LNCaP clone FGC (cell line): ENCODE data around the gene STH.

Experiments used
- DNase-seq: peaks from one replicate; pipeline ENCODE4 v3.0.0-alpha.2; 2011; ENCODE audit warnings: low read depth
- H3K4me3 ChIP-seq: 2 replicates; pipeline ENCODE4 v1.5.1; 2011; ENCODE audit warnings: mild to moderate bottlenecking, low read depth, low read length, control low read depth
- TF ChIP-seq, protein P1 (sequence below): IDR thresholded peaks from 2 replicates; pipeline ENCODE4 v1.5.1; 2012; ENCODE audit warnings: mild to moderate bottlenecking; ENCODE audit not compliant: control insufficient read depth, insufficient read depth; ENCODE audit errors: extremely low read depth

Gene STH

DNA sequence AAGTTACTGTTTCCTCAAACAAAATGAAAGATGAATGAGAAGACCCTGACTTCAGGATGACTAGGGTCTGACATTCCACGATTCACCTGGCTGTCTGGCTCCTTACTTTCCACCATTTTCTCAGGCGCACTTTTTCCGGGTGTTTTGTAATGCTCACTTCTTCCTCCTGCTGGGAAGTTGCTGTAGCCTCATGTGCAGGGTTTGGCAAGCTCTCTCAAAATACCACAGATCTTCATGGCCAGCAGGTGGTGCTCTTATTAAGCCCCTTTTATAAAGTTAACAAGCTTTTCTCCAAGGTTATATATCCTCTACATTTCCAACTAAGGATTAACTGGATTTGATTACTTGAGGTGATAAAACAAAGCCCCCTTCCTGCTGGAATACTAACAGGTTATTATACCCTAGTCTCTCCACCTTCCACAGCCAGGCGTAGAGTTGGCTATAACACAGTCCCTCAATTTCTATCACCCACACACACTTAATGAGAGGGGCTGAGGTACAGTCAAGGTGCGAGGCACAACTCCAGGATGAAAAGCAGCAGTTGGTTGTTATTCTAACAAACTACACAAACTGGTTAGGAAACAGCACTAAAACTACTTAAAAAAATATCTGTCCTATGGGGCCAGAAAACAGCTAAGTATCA is 45.4 kb downstream of the STH start:
- no peak overlapping the region for H3K4me3 ChIP-seq
- peak; percentile 94 for DNase-seq
- TF ChIP-seq, protein P1, sequence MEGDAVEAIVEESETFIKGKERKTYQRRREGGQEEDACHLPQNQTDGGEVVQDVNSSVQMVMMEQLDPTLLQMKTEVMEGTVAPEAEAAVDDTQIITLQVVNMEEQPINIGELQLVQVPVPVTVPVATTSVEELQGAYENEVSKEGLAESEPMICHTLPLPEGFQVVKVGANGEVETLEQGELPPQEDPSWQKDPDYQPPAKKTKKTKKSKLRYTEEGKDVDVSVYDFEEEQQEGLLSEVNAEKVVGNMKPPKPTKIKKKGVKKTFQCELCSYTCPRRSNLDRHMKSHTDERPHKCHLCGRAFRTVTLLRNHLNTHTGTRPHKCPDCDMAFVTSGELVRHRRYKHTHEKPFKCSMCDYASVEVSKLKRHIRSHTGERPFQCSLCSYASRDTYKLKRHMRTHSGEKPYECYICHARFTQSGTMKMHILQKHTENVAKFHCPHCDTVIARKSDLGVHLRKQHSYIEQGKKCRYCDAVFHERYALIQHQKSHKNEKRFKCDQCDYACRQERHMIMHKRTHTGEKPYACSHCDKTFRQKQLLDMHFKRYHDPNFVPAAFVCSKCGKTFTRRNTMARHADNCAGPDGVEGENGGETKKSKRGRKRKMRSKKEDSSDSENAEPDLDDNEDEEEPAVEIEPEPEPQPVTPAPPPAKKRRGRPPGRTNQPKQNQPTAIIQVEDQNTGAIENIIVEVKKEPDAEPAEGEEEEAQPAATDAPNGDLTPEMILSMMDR: peak; percentile 90

DNA sequence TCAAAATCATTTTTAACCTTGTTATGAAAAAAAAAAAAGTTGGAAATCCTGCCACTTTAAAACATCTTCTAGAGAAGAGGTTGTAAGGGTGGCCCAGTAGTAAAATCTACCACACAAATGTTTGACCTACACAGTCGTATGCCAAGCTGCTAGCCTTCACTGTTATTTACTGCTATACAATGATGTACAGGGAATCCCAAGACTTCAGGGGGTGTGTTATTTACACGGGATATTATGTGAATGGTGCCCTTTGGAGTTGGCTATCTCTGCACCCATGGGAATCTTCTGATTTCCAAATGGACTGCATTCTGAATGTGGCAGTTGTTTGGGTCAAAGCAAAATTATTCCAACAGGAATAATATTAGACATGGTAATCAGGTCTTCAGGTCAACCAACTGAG is 45.9 kb downstream of the STH start:
- H3K4me3 ChIP-seq: no peak overlapping the region
- no peak for DNase-seq
- TF ChIP-seq, protein P1: no peak

DNA sequence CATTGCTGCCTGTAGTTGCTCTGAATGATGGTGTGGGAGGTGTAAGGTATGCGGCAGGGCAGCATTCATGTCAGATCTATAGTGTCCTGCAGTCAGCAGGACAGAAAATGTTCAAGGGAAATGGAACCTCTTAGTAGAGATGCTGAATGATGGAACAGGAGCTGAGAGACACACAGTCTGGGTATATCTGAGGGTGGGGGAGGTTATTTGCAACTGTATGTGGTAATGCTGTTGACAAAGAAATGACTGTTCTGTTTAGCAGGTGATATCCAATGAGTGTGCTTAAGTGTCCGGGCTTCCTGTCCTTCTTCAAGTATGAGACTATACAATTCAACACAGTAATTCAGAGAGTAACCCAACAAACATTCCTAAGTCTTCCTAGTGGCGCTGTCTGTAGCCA is 46.6 kb downstream of the STH start:
- no peak for DNase-seq
- no peak overlapping the region for H3K4me3 ChIP-seq
- TF ChIP-seq, protein P1: no peak

DNA sequence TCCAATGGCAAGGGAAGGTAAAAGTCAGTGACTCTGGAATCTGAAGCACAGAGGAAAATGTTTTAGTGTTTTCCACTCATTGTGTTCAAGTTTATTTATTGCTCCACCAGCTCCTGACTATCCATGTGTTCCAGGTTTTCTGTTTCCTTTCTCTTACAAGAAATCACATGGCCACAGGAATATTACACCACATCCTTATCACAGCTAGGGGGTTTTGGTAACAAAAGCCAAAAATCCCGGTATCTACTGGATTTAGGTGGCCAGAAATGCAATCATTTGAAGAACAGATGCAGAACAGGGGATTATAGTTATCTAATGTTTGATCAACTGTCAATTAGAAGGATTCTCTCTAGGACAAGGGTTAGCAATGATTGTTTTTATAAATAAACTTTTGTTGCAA is 47.9 kb downstream of the STH start:
- TF ChIP-seq, protein P1: no peak
- no peak for DNase-seq
- no peak overlapping the region for H3K4me3 ChIP-seq

DNA sequence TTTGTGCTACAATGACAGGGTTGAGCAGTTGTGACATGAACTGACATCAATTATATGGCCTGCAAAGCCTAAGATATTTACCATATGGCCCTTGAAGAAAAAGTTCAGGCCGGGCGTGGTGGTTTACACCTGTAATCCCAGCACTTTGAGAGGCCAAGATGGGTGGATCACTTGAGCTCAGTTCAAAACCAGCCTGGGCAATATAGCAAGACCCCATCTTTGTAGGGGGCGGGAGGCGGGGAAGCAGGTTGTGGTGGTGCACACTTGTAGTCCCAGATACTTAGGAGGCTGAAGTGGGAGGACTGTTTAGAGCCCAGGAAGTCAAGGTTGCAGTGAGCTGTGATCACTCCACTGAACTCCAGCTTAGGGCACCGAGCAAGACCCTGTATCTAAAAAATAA is 48.3 kb downstream of the STH start:
- no peak overlapping the region for H3K4me3 ChIP-seq
- TF ChIP-seq, protein P1: no peak
- no peak for DNase-seq

GRCh38 chr17:46047856-46048255 is 48.8 kb downstream of the STH start:
- DNase-seq: no peak
- TF ChIP-seq, protein P1: no peak
- no peak overlapping the region for H3K4me3 ChIP-seq
